IPS-NIHi7 (cell line): ENCODE measurements around the gene DUS4L.

Experiments
- DNase-seq: peaks from one replicate; pipeline ENCODE4 v3.0.0; 2012; ENCODE audit warnings: mixed read lengths; ENCODE audit errors: extremely low spot score

The DUS4L gene

DNA sequence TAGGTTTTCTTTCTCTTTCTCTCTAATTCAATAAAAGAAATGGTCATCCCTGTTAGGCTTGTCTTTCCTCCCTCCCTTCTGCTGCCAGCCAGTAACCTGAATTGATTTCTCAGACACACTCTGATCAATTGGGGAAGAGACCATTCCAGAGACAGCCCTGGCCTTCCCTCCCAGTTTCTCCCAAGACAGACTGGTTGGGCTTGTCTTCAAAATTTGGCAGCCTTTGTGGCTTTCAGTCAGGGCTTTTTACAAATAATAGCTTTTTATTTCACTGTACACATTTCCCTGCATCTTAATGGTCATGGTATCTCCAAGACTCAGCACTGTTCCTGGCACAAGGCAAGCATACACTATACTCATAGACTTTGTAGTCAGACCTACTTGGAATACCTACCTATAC lies 50.2 kb downstream of the DUS4L start:
- no peak for DNase-seq

GRCh38 chr7:107614425-107614824 lies 50.7 kb downstream of the DUS4L start:
- no peak for DNase-seq

- DNase-seq: no peak
Observed at GRCh38 chr7:107615910-107616680, 52.3 kb downstream of the DUS4L start.

DNA sequence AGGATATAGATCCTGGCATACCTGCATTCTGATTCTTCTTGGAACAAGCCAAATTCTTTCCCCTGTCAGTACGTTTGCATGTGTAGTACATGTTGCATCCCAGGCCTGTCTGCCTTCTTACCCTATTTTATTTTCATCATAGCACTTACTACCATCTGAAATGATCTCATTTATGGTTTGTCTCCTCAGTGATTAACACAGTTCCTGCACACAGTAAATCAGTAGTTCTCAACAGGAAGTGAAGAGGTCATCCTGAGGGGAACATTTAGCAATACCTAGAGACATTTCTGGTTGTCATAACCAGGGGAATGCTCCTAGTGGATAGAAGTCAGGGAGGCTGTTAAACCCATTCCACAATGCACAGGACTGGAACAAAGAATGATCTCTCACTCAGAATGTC lies 58.7 kb downstream of the DUS4L start:
- DNase-seq: no peak

DNA sequence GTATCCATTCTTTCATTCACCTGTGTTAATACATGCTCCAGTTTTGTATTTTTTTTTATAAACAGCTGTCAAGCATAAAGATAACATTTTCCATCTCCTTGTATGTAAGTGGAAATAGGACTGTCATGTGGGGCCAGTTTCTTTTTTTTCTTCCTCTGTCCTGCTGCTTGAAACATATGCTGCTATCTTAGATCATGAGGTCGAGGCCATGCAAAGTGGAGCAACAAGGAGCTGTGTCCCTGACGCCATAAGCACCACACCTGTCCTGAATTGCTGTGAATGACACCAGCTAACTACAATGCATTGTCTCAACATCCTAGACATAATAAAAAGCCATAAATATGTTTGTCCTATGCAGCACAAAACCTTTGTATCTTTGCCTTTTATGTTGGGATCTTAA lies 59.1 kb downstream of the DUS4L start:
- DNase-seq: no peak

GRCh38 chr7:107627002-107627401 lies 63.2 kb downstream of the DUS4L start:
- DNase-seq: no peak
